Muscle of back (tissue), 13 donors: ENCODE measurements around the gene PSMD9. TPM values are rescaled to one million over a fixed set of nuclear protein-coding genes. Genes with fewer than 3 reads are reported as not detected.
"Not testable (repeated sequence)": the region's sequence is repeated elsewhere in the genome, so short reads cannot be mapped to it uniquely, and the experiment has no call there.

Source experiments
- DNase-seq, 3 donors: peaks; one replicate each; pipeline versions ENCODE4 v3.0.0 to v3.0.0-alpha.2; 2013
- long read RNA-seq, 9 donors: transcript quantifications; one replicate each; lab custom pipeline, GENCODE V29; 2026
- polyA plus RNA-seq, 10 donors: library from polyadenylated mRNA; unstranded; fragments of 120-200 nt; gene quantifications; one replicate each; pipeline ENCODE4 v1.2.1, GENCODE V29; 2013; ENCODE audit not compliant: insufficient read length in 10 of 10

The PSMD9 gene
- 10 to 100 TPM; 33.4 to 56.1 (median 42.0) TPM for polyA plus RNA-seq
- long read RNA-seq, donor 1, transcript PSMD9-207 (6 exons, 2,784 nt), result major isoform, 33 of 58 reads
- long read RNA-seq, donor 1, partial matches to known transcripts, result 18 of 58 reads
- long read RNA-seq, donor 1, other reads (novel, unspliced or antisense), result 0 of 58 reads
- long read RNA-seq, donor 2, transcript PSMD9-207 (6 exons, 2,784 nt), result major isoform, 21 of 33 reads
- long read RNA-seq, donor 2, partial matches to known transcripts, result 7 of 33 reads
- long read RNA-seq, donor 2, other reads (novel, unspliced or antisense), result 0 of 33 reads
- long read RNA-seq, donor 3, result 0 reads
- long read RNA-seq, donor 4, transcript PSMD9-207 (6 exons, 2,784 nt), result major isoform, 14 of 18 reads
- long read RNA-seq, donor 4, partial matches to known transcripts, result 0 of 18 reads
- long read RNA-seq, donor 4, other reads (novel, unspliced or antisense), result 0 of 18 reads
- long read RNA-seq, donor 5, transcript PSMD9-207 (6 exons, 2,784 nt), result major isoform, 34 of 52 reads
- long read RNA-seq, donor 5, partial matches to known transcripts, result 6 of 52 reads
- long read RNA-seq, donor 5, other reads (novel, unspliced or antisense), result 0 of 52 reads
- long read RNA-seq, donor 6, transcript PSMD9-207 (6 exons, 2,784 nt), result major isoform, 28 of 53 reads
- long read RNA-seq, donor 6, partial matches to known transcripts, result 15 of 53 reads
- long read RNA-seq, donor 6, other reads (novel, unspliced or antisense), result 0 of 53 reads
- long read RNA-seq, donor 7, transcript PSMD9-207 (6 exons, 2,784 nt), result major isoform, 22 of 37 reads
- long read RNA-seq, donor 7, partial matches to known transcripts, result 11 of 37 reads
- long read RNA-seq, donor 7, other reads (novel, unspliced or antisense), result 0 of 37 reads
- long read RNA-seq, donor 8, transcript PSMD9-202 (2 exons, 2,087 nt), result minor isoform, 6 of 55 reads
- long read RNA-seq, donor 8, transcript PSMD9-207 (6 exons, 2,784 nt), result major isoform, 26 of 55 reads
- long read RNA-seq, donor 8, partial matches to known transcripts, result 20 of 55 reads
- long read RNA-seq, donor 8, other reads (novel, unspliced or antisense), result 0 of 55 reads
- long read RNA-seq, donor 9, partial matches to known transcripts, result 0 of 6 reads
- long read RNA-seq, donor 9, other reads (novel, unspliced or antisense), result 0 of 6 reads

DNA sequence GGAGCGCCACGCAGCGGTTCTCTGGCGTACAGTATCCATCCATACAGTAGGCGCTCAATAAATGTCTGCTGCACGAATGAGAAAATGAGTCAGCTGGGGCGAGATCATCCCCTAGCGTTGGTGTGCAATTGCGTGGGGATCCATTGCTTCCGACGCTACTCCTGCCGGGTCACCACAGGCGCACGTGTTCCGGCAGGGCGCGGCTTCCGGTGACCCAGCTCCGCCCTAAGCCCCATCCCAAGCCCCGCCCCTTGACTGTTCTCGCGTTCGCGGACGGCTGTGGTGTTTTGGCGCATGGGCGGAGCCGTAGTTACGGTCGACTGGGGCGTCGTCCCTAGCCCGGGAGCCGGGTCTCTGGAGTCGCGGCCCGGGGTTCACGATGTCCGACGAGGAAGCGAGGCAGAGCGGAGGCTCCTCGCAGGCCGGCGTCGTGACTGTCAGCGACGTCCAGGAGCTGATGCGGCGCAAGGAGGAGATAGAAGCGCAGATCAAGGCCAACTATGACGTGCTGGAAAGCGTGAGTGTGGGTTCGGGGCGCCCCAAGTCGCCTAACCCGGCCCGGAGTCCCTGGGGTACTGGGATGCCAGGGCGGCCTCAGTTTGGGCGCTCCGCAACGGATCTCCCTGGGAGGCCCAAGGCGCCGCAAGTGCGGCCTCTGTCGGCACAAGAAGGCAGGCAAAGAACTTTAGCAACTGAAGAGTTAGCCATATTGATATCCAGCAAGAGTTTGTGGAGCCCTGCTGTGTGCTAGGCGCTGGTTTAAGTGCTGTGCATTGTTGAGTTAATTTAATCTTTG, at the start of gene PSMD9:
PSMD9 (plus strand) TSS at position 313 of the 796 bp plus-strand sequence; CDS start at position 380, 67 bp downstream.
- DNase-seq, result peak; percentile 97 to 99 (median 98)

GRCh38 chr12:121839106-121839992, 49.2 kb upstream of the PSMD9 start:
- DNase-seq, result peak; percentile 93 to 94 (median 94)

DNA sequence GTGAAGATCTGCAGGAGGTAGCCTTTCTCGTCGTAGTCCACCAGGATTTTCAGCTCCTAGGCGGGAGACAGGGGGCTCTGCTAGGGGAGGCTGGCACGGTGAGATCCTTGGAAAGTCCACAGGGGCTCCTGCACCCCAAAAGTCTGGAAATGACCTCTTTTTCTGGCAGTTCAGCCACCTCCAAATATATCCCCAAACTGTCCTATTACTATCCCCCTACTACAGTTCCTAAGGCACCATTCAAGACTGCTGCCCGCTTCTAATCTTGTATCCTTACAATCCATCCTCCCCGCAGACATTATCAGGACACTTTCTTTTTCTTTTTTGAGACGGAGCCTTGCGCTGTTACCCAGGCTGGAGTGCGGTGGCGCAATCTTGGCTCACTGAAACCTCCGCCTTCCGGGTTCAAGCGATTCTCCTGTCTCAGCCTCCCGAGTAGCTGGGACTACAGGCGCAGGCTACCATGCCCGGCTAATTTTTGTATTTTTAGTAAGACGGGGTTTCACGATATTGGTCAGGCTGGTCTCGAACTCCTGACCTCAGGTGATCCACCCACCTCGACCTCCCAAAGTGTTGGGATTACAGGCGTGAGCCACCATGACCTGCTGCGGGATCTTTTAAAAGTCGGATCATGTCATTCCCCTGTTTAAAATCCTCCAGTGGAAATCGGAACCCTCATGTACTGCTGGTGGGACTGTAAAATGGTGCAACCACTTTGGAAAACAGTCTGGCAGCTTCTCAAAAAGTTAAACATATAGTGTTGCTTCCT, 48.4 kb upstream of the PSMD9 start:
- DNase-seq, result no peak

DNA sequence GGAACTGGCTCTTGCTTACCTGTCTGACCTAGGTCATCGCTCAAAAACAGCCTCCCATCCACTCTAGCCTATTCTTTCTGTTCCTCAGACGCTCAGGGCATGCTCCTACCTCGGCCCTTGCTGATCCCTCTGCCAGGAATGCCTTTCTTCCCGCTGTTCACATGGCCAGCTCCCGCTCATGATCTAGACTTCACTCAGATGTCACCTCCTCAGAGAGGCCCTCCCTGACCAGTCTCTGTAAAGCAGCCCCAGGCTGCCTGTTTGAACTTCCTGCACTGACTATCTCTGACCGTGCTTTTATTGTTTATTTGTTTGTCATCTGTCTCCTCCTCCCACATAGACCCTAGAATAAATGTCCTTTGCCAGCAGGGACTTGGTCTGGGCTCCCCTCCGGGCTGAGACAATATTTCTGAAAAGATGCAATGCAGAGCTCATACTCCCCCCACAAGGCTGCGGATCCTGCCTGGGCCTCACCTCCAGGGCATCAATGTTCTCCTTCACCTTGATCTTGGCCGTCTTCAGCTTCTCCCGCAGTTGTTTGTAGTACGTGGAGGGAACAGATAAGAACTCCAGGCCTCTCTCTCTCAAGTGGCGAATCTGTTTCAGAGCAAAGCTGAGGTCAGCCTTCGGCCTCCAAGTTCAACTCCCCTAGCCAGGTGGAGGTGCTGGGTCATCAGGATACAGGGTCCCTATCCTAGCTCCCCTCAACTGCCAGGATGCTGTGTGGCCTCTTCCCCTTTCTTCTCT, 45.2 kb upstream of the PSMD9 start:
- no peak for DNase-seq

DNA sequence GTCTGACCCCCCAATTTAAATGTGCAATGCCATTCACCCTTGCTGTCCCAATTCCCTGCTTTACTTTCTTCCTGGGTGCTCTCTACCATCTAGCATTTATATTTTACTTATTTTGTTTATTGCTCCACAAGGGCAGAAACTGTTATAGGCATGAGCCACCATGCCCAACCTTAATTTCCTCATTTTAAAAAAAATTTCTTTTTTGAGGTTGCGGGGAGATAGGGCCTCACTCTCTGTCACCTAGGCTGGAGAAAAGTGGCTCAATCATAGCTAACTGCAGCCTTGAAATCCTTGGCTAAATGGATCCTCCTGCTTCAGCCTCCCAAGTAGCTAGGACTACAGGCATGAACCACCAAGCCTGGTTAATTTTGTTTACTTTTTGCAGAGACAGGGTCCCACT, 42.9 kb upstream of the PSMD9 start:
- no peak for DNase-seq

DNA sequence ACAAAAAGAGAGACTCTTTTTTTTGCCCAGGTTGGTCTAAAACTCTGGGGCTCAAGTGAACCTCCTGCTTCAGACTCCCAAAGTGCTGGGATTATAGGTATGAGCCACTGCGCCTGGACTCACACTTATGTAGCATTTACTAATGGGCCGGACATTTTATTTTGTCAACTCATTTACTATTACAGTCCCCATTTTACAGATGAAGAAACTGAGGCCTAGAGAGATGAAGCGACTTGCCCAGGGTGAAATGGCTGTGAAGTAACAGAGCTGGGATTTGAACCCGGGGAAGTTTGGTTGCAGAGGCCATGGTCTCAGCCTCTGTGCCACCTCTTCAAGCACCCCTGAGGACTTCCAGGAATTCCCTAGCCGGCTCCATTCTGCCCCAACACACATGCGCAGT, 39.4 kb upstream of the PSMD9 start:
- no peak for DNase-seq

DNA sequence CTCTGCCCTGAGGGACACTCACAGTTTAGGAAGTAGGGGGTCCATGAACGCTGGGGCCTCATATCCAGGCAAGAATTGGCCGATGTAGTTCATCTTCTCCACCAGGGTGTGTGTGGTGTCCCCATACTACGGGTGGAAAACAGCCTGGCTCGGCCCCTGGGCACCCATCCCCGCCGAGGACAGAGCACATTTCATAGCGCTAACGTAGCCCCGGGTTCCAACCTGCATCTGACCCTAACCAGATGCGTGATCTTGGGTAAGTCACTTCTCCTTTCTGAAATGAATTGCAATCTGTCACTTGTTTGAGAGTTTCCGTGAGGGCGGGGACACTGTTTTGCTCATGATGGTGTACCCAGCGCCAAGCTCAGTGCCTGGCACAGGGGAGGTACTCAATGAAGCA, 38.9 kb upstream of the PSMD9 start:
- no peak for DNase-seq

- DNase-seq, result not testable (repeated sequence)
Measured at GRCh38 chr12:121852392-121852791, 36.2 kb upstream of the PSMD9 start.

DNA sequence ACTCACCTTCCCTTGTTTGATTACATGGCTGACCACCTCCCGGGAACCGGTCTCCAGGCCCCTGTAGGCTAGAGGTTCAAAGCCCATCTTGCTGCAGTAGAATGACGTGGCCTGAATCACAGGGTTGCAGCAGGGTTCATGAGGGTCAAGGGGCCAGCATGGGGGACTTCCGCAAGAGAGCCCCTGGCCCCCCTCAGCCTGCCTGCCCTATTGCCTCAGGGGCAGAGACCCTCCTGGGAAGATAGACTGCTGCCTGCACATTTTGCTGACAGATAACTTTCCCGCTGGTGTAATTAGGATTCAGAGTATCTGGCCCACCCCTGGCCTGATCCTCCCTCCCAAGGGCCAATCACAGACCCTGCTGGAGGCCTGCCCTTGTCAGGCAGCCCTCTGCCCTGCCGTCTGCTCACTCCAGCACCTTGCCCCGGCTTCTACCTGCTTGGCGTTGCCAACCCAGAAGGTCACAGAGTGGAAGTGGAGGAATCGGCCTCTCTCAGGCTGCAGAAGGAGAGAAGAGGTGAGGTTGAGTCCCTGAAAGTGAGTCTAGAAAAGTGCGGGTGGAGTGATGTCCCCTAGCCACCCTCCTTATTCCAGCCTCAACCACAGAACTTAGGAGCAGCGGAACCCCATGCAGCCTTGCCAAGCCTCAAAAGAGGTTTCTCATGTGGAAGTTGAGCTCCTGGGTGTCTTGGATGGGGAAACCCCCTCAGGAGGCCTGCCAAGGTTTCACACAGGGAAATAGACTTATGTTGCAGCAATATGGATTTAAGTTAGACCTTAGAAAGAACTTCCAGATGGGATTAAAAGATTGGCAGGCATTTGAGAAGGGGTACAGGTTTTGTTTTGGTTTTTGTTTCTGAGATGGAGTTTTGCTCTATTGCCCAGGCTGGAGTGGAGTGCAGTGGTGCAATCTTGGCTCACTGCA, 31.0 kb upstream of the PSMD9 start:
- DNase-seq, result no peak

- no peak for DNase-seq
Measured at GRCh38 chr12:121858318-121858661, 30.3 kb upstream of the PSMD9 start.

GRCh38 chr12:121858662-121859572, 29.7 kb upstream of the PSMD9 start, which contains the start of gene HPD:
Gene HPD (minus strand): TSS chr12:121858859. CDS start chr12:121858823, 36 bp downstream.
- DNase-seq, result peak; percentile 49 to 70 (median 51)

DNA sequence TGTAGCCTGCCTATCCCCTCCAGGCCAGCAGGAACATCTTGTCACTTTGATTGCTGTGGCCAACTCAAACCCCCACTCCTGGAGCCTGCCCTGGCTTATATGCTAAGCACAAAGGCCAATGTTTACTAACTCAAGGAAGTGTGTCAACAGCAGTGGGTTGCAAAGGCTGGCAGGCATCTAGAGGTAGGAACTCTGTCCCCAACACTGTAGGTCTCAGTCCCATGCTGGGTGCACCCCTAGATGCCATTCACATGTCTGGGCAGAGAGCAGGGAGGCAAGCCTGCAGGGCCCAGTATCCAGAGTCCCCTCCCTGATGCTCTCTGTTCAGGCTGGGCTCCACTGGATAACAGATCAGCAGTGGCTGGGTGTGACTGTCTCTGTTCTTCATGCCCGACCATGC, 28.3 kb upstream of the PSMD9 start:
- no peak for DNase-seq

GRCh38 chr12:121860699-121861098, 27.9 kb upstream of the PSMD9 start:
- not testable (repeated sequence) for DNase-seq

GRCh38 chr12:121861636-121862254, 26.8 kb upstream of the PSMD9 start:
- DNase-seq, result peak; percentile 9 to 53 (median 16)

DNA sequence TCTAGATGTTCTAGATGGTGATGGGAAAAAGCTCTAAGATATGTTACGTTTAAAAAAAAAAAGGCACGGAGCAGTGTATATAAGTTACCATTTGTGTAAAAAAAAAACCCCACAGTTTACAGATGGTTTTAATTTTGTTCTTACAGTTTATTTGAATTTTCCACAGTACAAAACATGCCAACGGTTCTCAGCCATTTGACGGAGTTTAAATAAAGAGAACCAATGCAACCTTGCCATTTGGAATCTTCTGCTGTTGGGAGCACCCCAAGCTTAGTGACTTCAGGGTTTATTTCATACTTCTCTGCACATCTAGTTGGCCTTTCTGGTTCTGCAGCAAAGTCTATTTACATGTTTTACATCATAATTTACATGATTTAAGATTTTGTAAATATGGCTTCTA, 22.3 kb upstream of the PSMD9 start:
- peak in 2 of 3 donors; percentile 38 to 56 for DNase-seq

GRCh38 chr12:121869229-121869628, 19.4 kb upstream of the PSMD9 start:
- not testable (repeated sequence) for DNase-seq
